HepG2 (cell line): Measurements from ENCODE around the gene RAC3. TPM values are rescaled to one million over a fixed set of nuclear protein-coding genes. Genes with fewer than 3 reads are reported as not detected.
A peak's percentile ranks its signal among the peaks of the same experiment; 100 is the strongest.

ENCODE experiments used
- ARHGAP35 ChIP-seq: sonication (generic); formaldehyde crosslinking; IDR thresholded peaks from 2 replicates; pipeline ENCODE4 v1.9.0; 2022; ENCODE audit warnings: mild to moderate bottlenecking, inconsistent platforms, moderate library complexity, missing genetic modification reagents, borderline replicate concordance
- HNRNPK ChIP-seq: fragments of 200-400 bp; formaldehyde crosslinking; IDR thresholded peaks from 2 replicates; pipeline ENCODE4 v1.6.1; 2018; ENCODE audit warnings: low read length, low read depth, moderate library complexity, mild to moderate bottlenecking; ENCODE audit not compliant: poor library complexity, severe bottlenecking
- JUND ChIP-seq: sonication (generic); formaldehyde crosslinking; IDR thresholded peaks from 2 replicates; pipeline ENCODE4 v1.8.0; 2022; ENCODE audit warnings: mild to moderate bottlenecking, missing genetic modification reagents
- KAT8 ChIP-seq: IDR thresholded peaks from 2 replicates; pipeline ENCODE4 v1.6.1; 2016; ENCODE audit warnings: missing genetic modification reagents, missing compliant biosample characterization
- MED1 ChIP-seq: sonication (generic); formaldehyde crosslinking; IDR thresholded peaks from 2 replicates; pipeline ENCODE4 v1.4.0; 2020; ENCODE audit warnings: missing genetic modification reagents
- MLLT10 ChIP-seq: sonication (generic); formaldehyde crosslinking; IDR thresholded peaks from 2 replicates; pipeline ENCODE4 v1.4.0; 2020; ENCODE audit warnings: missing genetic modification reagents
- RXRB ChIP-seq: IDR thresholded peaks from 2 replicates; pipeline ENCODE4 v1.6.1; 2016; ENCODE audit warnings: borderline replicate concordance, missing genetic modification reagents, missing compliant biosample characterization
- SOX6 ChIP-seq, 2 experiments: fragments of 450-650 bp in 1 of 2; sonication (generic) in 1 of 2; formaldehyde crosslinking in 1 of 2; IDR thresholded peaks; 2 replicates each; pipeline versions ENCODE4 v1.4.0 to v1.6.1; 2017 to 2020; ENCODE audit warnings: antibody characterized with exemption in 1 of 2, mild to moderate bottlenecking in 1 of 2, missing genetic modification reagents in 1 of 2
- ZNF10 ChIP-seq: sonication (generic); formaldehyde crosslinking; IDR thresholded peaks from 2 replicates; pipeline ENCODE4 v1.4.0; 2020; ENCODE audit warnings: mild to moderate bottlenecking, low read depth, missing genetic modification reagents, borderline replicate concordance
- ZNF20 ChIP-seq: sonication (generic); formaldehyde crosslinking; IDR thresholded peaks from 2 replicates; pipeline ENCODE4 v1.4.0; 2020; ENCODE audit warnings: mild to moderate bottlenecking, moderate library complexity, missing genetic modification reagents
- ZNF777 ChIP-seq: sonication (generic); formaldehyde crosslinking; IDR thresholded peaks from 2 replicates; pipeline ENCODE4 v1.4.0; 2020; ENCODE audit warnings: missing genetic modification reagents
- polyA plus RNA-seq, 8 experiments: library from polyadenylated mRNA; depleted of rRNA in 3 of 8; stranded (reverse) in 7 of 8; unstranded in 1 of 8; fragments of >200 nt; fragmentation: Illumina TruSeq in 4 of 8; extraction: Trizol in 4 of 8; gene quantifications; 2 replicates each; pipeline versions ENCODE4 v1.2.1 to v1.2.3, GENCODE V29; 2011 to 2016; ENCODE audit warnings: low read depth in 4 of 8, missing spikeins in 1 of 8, mixed read lengths in 1 of 8; ENCODE audit not compliant: insufficient read depth in 1 of 8
- total RNA-seq, 5 experiments: library from RNA; depleted of rRNA; stranded (reverse); fragments of >200 nt; fragmentation: Illumina TruSeq; extraction: Trizol; gene quantifications; 2 replicates each; pipeline ENCODE4 v1.2.3, GENCODE V29; 2016; ENCODE audit warnings: low read depth in 1 of 5
- TF ChIP-seq, protein P1 (sequence below): sonication (generic); formaldehyde crosslinking; IDR thresholded peaks from 2 replicates; pipeline ENCODE4 v1.9.0; 2022; ENCODE audit warnings: missing genetic modification reagents, mild to moderate bottlenecking, borderline replicate concordance
- TF ChIP-seq, protein P2 (sequence below): IDR thresholded peaks from 2 replicates; pipeline ENCODE4 v1.6.1; 2016; ENCODE audit warnings: missing biosample characterization, missing genetic modification reagents, low read depth
- TF ChIP-seq, protein P3 (sequence below): sonication (generic); formaldehyde crosslinking; conservative IDR thresholded peaks from 2 replicates; pipeline ENCODE4 v1.8.0; 2022; ENCODE audit warnings: mild to moderate bottlenecking, moderate library complexity, missing genetic modification reagents
- TF ChIP-seq, protein P4 (sequence below): sonication (generic); formaldehyde crosslinking; IDR thresholded peaks from 2 replicates; pipeline ENCODE4 v1.4.0; 2020; ENCODE audit warnings: mild to moderate bottlenecking, missing genetic modification reagents

RAC3 gene
- total and polyA plus RNA-seq, 2 of the 13 experiments (the other 11 are each of a cell fraction or from before 2014, with no cell fraction given): 10.5 to 21.3 TPM

DNA sequence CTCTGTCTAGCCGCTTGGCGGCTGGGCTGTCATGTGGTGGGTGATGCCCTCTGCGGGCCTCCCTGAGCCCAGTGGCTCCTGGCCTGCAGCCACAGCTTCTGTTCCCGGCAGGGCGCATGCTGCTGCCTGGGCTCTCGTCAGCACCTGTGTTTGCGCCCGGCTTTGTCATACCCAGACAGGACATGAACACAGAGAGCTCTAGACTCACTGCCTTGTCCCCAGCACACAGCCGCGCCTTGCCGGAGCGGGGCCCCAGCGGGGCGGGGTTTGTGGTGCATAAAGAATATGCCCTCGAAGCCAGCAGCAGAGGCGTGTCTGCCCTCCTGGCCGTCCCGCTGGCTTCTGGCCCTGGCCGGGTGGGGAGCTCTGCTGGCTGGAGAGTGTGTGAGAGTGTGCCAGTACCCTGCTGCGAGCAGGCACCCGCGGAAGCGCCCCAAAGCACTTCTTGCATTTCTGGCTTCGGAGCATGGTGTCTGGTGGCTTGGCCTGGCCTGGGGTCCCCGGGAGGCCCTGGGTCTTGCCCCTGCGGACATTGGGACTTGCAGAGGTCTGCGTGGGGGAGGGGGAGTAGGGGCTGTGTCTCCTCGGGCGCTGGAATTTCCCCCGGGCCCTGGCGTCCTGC lies 39.7 kb upstream of the RAC3 start (continued):
- TF ChIP-seq, protein P1, sequence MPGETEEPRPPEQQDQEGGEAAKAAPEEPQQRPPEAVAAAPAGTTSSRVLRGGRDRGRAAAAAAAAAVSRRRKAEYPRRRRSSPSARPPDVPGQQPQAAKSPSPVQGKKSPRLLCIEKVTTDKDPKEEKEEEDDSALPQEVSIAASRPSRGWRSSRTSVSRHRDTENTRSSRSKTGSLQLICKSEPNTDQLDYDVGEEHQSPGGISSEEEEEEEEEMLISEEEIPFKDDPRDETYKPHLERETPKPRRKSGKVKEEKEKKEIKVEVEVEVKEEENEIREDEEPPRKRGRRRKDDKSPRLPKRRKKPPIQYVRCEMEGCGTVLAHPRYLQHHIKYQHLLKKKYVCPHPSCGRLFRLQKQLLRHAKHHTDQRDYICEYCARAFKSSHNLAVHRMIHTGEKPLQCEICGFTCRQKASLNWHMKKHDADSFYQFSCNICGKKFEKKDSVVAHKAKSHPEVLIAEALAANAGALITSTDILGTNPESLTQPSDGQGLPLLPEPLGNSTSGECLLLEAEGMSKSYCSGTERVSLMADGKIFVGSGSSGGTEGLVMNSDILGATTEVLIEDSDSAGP (CRISPR knock-in tag): peak; percentile 93
- TF ChIP-seq ZNF777 (CRISPR knock-in tag) (peak; percentile 75; the same call in 1 of the 2 replicates), KAT8 (CRISPR knock-in tag) (peak; percentile 88), JUND (CRISPR knock-in tag) (no peak; the same call in 1 of the 2 replicates), ZNF10 (CRISPR knock-in tag) (no peak), SOX6 (IDR thresholded peaks at IDR 0.05) (no peak), SOX6 (CRISPR knock-in tag; IDR thresholded peaks at IDR 0.05) (peak; percentile 65), HNRNPK (peak; percentile 65), RXRB (CRISPR knock-in tag) (peak; percentile 84), ZNF20 (no peak), MED1 (CRISPR knock-in tag) (peak; percentile 90), MLLT10 (CRISPR knock-in tag) (no peak), ARHGAP35 (CRISPR knock-in tag) (0 out of 2 replicates have a peak, but pooled peaks have one; percentile 64)
- TF ChIP-seq, protein P2, sequence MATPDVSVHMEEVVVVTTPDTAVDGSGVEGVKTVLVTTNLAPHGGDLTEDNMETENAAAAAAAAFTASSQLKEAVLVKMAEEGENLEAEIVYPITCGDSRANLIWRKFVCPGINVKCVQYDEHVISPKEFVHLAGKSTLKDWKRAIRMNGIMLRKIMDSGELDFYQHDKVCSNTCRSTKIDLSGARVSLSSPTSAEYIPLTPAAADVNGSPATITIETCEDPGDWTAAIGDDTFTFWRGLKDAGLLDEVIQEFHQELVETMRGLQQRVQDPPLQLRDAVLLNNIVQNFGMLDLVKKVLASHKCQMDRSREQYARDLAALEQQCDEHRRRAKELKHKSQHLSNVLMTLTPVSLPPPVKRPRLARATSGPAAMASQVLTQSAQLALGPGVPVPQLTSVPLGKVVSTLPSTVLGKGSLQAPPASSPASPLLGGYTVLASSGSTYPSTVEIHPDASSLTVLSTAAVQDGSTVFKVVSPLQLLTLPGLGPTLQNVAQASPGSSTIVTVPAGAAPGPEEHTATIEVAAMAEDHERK (CRISPR knock-in tag): no peak
- TF ChIP-seq, protein P3, sequence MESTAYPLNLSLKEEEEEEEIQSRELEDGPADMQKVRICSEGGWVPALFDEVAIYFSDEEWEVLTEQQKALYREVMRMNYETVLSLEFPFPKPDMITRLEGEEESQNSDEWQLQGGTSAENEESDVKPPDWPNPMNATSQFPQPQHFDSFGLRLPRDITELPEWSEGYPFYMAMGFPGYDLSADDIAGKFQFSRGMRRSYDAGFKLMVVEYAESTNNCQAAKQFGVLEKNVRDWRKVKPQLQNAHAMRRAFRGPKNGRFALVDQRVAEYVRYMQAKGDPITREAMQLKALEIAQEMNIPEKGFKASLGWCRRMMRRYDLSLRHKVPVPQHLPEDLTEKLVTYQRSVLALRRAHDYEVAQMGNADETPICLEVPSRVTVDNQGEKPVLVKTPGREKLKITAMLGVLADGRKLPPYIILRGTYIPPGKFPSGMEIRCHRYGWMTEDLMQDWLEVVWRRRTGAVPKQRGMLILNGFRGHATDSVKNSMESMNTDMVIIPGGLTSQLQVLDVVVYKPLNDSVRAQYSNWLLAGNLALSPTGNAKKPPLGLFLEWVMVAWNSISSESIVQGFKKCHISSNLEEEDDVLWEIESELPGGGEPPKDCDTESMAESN (CRISPR knock-in tag): peak; percentile 97
- TF ChIP-seq, protein P4, sequence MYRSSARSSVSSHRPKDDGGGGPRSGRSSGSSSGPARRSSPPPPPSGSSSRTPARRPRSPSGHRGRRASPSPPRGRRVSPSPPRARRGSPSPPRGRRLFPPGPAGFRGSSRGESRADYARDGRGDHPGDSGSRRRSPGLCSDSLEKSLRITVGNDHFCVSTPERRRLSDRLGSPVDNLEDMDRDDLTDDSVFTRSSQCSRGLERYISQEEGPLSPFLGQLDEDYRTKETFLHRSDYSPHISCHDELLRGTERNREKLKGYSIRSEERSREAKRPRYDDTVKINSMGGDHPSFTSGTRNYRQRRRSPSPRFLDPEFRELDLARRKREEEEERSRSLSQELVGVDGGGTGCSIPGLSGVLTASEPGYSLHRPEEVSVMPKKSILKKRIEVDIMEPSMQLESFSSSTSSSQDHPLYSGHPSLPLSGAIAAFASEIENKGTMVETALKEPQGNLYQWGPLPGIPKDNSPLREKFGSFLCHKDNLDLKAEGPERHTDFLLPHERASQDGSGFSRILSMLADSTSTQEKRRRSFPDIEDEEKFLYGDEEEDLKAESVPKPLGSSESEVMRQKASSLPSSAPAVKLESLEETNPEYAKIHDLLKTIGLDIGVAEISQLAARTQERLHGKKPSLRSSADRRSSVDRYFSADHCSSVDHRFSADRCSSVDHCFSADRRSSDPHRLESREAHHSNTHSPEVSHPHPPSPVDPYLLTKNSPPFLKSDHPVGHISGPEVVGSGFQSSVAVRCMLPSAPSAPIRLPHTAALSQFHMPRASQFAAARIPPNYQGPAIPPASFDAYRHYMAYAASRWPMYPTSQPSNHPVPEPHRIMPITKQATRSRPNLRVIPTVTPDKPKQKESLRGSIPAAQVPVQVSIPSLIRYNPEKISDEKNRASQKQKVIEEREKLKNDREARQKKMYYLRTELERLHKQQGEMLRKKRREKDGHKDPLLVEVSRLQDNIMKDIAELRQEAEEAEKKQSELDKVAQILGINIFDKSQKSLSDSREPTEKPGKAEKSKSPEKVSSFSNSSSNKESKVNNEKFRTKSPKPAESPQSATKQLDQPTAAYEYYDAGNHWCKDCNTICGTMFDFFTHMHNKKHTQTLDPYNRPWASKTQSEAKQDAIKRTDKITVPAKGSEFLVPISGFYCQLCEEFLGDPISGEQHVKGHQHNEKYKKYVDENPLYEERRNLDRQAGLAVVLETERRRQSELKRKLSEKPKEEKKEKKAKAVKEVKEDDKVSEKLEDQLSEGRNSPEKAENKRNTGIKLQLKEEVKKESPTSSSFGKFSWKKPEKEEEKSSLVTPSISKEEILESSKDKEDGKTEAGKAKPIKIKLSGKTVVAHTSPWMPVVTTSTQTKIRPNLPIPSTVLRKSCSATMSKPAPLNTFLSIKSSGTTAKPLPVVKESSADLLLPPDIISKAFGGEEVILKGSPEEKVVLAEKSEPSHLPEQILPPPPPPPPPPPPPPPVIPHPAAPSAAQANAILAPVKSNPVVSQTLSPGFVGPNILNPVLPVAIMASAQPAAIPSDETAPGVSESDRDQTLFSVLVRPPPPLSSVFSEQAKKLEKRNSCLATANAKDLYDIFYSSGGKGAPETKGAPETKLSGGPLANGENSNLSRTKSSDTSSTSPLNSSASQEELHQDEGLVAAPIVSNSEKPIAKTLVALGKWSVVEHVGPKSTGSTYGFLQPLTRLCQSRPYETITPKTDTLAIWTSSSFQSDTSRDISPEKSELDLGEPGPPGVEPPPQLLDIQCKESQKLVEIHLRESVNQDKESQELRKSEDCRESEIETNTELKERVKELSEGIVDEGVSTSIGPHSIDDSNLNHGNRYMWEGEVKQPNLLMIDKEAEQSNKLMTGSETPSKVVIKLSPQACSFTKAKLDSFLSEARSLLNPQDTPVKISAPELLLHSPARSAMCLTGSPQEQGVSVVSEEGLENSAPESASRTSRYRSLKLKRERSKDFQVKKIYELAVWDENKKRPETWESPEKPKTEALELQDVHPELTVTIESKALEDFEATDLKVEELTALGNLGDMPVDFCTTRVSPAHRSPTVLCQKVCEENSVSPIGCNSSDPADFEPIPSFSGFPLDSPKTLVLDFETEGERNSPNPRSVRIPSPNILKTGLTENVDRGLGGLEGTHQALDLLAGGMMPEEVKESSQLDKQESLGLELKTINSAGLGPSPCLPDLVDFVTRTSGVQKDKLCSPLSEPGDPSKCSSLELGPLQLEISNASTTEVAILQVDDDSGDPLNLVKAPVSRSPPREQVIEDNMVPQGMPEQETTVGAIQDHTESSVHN: 0 out of 2 replicates have a peak, but pooled peaks have one; percentile 0
